Gastroesophageal sphincter (tissue), 4 donors: ENCODE data around the gene CADM2. TPM values are rescaled to one million over a fixed set of nuclear protein-coding genes. Genes with fewer than 3 reads are reported as not detected.

Experiments
- ATAC-seq: fragments of 150-250 bp; one replicate; pipeline ENCODE4 v1.9.1; 2016; ENCODE audit warnings: mild to moderate bottlenecking, moderate library complexity
- H3K27ac ChIP-seq, 4 donors: fragments of 200-600 bp; sonication (generic) in 3 of 4; 1 replicate in 3 of 4; 2 replicates in 1 of 4; pipeline ENCODE4 v1.5.1; 2016 to 2019
- H3K27me3 ChIP-seq: fragments of 200-600 bp; sonication (generic); one replicate; pipeline ENCODE4 v1.5.1; 2019
- H3K36me3 ChIP-seq, 2 donors: fragments of 200-600 bp; sonication (generic); one replicate each; pipeline ENCODE4 v1.5.1; 2019; ENCODE audit warnings: control low read depth in 1 of 2
- H3K4me1 ChIP-seq, 3 donors: fragments of 200-600 bp; sonication (generic); 1 replicate in 2 of 3; 2 replicates in 1 of 3; pipeline ENCODE4 v1.5.1; 2016 to 2019; ENCODE audit warnings: control low read depth in 2 of 3
- H3K4me3 ChIP-seq, 2 donors: fragments of 200-600 bp; sonication (generic); one replicate each; pipeline ENCODE4 v1.5.1; 2019; ENCODE audit warnings: mild to moderate bottlenecking in 1 of 2, moderate library complexity in 1 of 2
- H3K9me3 ChIP-seq, 3 donors: fragments of 200-600 bp; sonication (generic); one replicate each; pipeline ENCODE4 v1.5.1; 2017 to 2019; ENCODE audit warnings: control low read depth in 2 of 3
- CTCF ChIP-seq, 4 experiments: fragments of 200-600 bp in 2 of 4; fragments of 450-650 bp in 2 of 4; sonication (generic) in 1 of 4; IDR thresholded peaks; one replicate each; pipeline ENCODE4 v1.5.1; 2017 to 2019; ENCODE audit warnings: antibody characterized with exemption in 4 of 4, mild to moderate bottlenecking in 2 of 4, moderate library complexity in 2 of 4
- EP300 ChIP-seq: sonication (generic); formaldehyde crosslinking; IDR thresholded peaks from one replicate; pipeline ENCODE4 v1.6.1; 2017; ENCODE audit warnings: antibody characterized with exemption, mild to moderate bottlenecking
- POLR2A ChIP-seq, 2 donors: fragments of 450-650 bp; IDR thresholded peaks; one replicate each; pipeline ENCODE4 v1.6.1; 2017; ENCODE audit warnings: antibody characterized with exemption in 2 of 2, mild to moderate bottlenecking in 2 of 2, moderate library complexity in 1 of 2
- POLR2AphosphoS5 ChIP-seq: sonication (generic); formaldehyde crosslinking; IDR thresholded peaks from one replicate; pipeline ENCODE4 v1.6.1; 2017; ENCODE audit warnings: antibody characterized with exemption
- WGBS, 2 donors: methylation state at CpG; one replicate each; pipeline ENCODE4 v1.1.5; 2018; ENCODE audit warnings: low coverage in 1 of 2; 5-methylcytosine and 5-hydroxymethylcytosine counted together
- total RNA-seq, 4 donors: library from RNA; depleted of rRNA; stranded (reverse); fragments of >200 nt; gene quantifications; one replicate each; pipeline ENCODE4 v1.1.0, GENCODE V29; 2016

Gene CADM2
- total RNA-seq, 4 donors from 2014 or later: 8.2 to 10.1 (median 9.4) TPM

GRCh38 chr3:85159376-85159775 lies 200.6 kb downstream of the CADM2 start:
- no peak for TF ChIP-seq CTCF (IDR thresholded peaks at IDR 0.05)
- TF ChIP-seq POLR2A (IDR thresholded peaks at IDR 0.05): no peak

GRCh38 chr3:85161544-85161943 lies 202.8 kb downstream of the CADM2 start:
- TF ChIP-seq EP300 (no peak), CTCF (IDR thresholded peaks at IDR 0.05) (no peak), POLR2A (IDR thresholded peaks at IDR 0.05) (no peak), POLR2AphosphoS5 (no peak)
- Histone ChIP-seq H3K27ac (no peak overlapping the region), H3K27me3 (no peaks in the 10 kb centered on the region), H3K4me3 (no peak overlapping the region), H3K36me3 (no peaks in the 10 kb centered on the region), H3K9me3 (no peaks in the 10 kb centered on the region), H3K4me1 (no peaks in the 10 kb centered on the region)
- WGBS, 2 donors: 89 to 95% methylated on average over 3 to 7 of the region's 7 CpGs
- ATAC-seq: no peak

More at GRCh38 chr3:85159376-85159775, 200.6 kb downstream of the CADM2 start:
- H3K27me3 ChIP-seq: no peaks in the 10 kb centered on the region
- WGBS, 2 donors: 32 to 37% methylated on average over 5 of the region's 5 CpGs
- no peaks in the 10 kb centered on the region for H3K9me3 ChIP-seq
- no peaks in the 10 kb centered on the region for H3K4me1 ChIP-seq
- ATAC-seq: no peak
- no peaks in the 10 kb centered on the region for H3K36me3 ChIP-seq
- no peak overlapping the region for H3K4me3 ChIP-seq
- H3K27ac ChIP-seq: no peak overlapping the region

GRCh38 chr3:85162905-85163304 lies 204.1 kb downstream of the CADM2 start:
- Histone ChIP-seq H3K4me1 (no peaks in the 10 kb centered on the region), H3K36me3 (no peaks in the 10 kb centered on the region), H3K9me3 (no peaks in the 10 kb centered on the region), H3K27me3 (no peaks in the 10 kb centered on the region), H3K4me3 (no peak overlapping the region), H3K27ac (no peak overlapping the region)
- TF ChIP-seq POLR2AphosphoS5: no peak
- WGBS, 2 donors: 87 to 90% methylated on average over 1 of the region's 1 CpG
- ATAC-seq: no peak

- TF ChIP-seq CTCF (IDR thresholded peaks at IDR 0.05) (no peak), EP300 (no peak), POLR2A (IDR thresholded peaks at IDR 0.05) (no peak), POLR2AphosphoS5 (no peak)
- Histone ChIP-seq H3K9me3 (no peaks in the 10 kb centered on the region), H3K4me1 (no peaks in the 10 kb centered on the region), H3K27ac (no peak overlapping the region), H3K4me3 (no peak overlapping the region), H3K27me3 (no peaks in the 10 kb centered on the region), H3K36me3 (no peaks in the 10 kb centered on the region)
- no peak for ATAC-seq
- 67 to 73% methylated on average over 1 of the region's 1 CpG for WGBS, 2 donors
Observed at GRCh38 chr3:85164436-85164835, 205.6 kb downstream of the CADM2 start.

- no peaks in the 10 kb centered on the region for H3K4me1 ChIP-seq
- no peaks in the 10 kb centered on the region for H3K36me3 ChIP-seq
- ATAC-seq: no peak
- H3K4me3 ChIP-seq: no peak overlapping the region
- WGBS, 2 donors: 96 to 100% methylated on average over 1 of the region's 1 CpG
- no peaks in the 10 kb centered on the region for H3K27me3 ChIP-seq
- no peaks in the 10 kb centered on the region for H3K9me3 ChIP-seq
- no peak overlapping the region for H3K27ac ChIP-seq
- TF ChIP-seq POLR2A (IDR thresholded peaks at IDR 0.05): no peak
Observed at GRCh38 chr3:85167576-85167975, 208.8 kb downstream of the CADM2 start.

GRCh38 chr3:85170646-85171045 lies 211.9 kb downstream of the CADM2 start:
- no peaks in the 10 kb centered on the region for H3K27me3 ChIP-seq
- WGBS, 2 donors: 68 to 81% methylated on average over 1 of the region's 1 CpG
- ATAC-seq: no peak
- H3K4me1 ChIP-seq: no peaks in the 10 kb centered on the region
- H3K36me3 ChIP-seq: no peaks in the 10 kb centered on the region
- H3K27ac ChIP-seq: no peak overlapping the region
- no peaks in the 10 kb centered on the region for H3K9me3 ChIP-seq
- TF ChIP-seq EP300 (no peak), POLR2AphosphoS5 (no peak), POLR2A (IDR thresholded peaks at IDR 0.05) (no peak), CTCF (IDR thresholded peaks at IDR 0.05) (no peak)
- no peak overlapping the region for H3K4me3 ChIP-seq
